Measurements from ENCODE around the gene ATP4B.

The ATP4B gene

GRCh38 chr13:113604186-113604585, 53.8 kb downstream of the ATP4B start:
- TF ChIP-seq ZNF37A (tag by site-specific recombination; IDR thresholded peaks at IDR 0.05) (no peak), ZNF391 (tag by site-specific recombination; IDR thresholded peaks at IDR 0.05; ENCODE audit: borderline replicate concordance, low read depth) (no peak), ZNF184 (tag by site-specific recombination; IDR thresholded peaks at IDR 0.05) (no peak), ZNF24 (tag by site-specific recombination; IDR thresholded peaks at IDR 0.05) (no peak), ZNF223 (tag by site-specific recombination; IDR thresholded peaks at IDR 0.05) (no peak), SP2 (tag by site-specific recombination; IDR thresholded peaks at IDR 0.05) (no peak), ZNF292 (tag by site-specific recombination; IDR thresholded peaks at IDR 0.05; ENCODE audit: borderline replicate concordance, low read depth) (no peak), ZNF843 (tag by site-specific recombination; IDR thresholded peaks at IDR 0.05) (no peak), ZNF302 (tag by site-specific recombination; IDR thresholded peaks at IDR 0.05; ENCODE audit: low read depth) (no peak), AEBP2 (tag by site-specific recombination; IDR thresholded peaks at IDR 0.05; ENCODE audit: borderline replicate concordance) (no peak), ZNF174 (tag by site-specific recombination; IDR thresholded peaks at IDR 0.05) (no peak), CTCF (tag by site-specific recombination; IDR thresholded peaks at IDR 0.05) (no peak), ZNF146 (tag by site-specific recombination; IDR thresholded peaks at IDR 0.05) (no peak), ZNF664 (tag by site-specific recombination; IDR thresholded peaks at IDR 0.05) (no peak), ZNF521 (tag by site-specific recombination; IDR thresholded peaks at IDR 0.05) (no peak), ZNF585B (tag by site-specific recombination; IDR thresholded peaks at IDR 0.05) (no peak), ZNF654 (tag by site-specific recombination; IDR thresholded peaks at IDR 0.05; ENCODE audit: low read depth) (no peak), KLF17 (tag by site-specific recombination; IDR thresholded peaks at IDR 0.05) (no peak), BCL11A (tag by site-specific recombination; IDR thresholded peaks at IDR 0.05; ENCODE audit: low read depth) (no peak)
- CTCF ChIA-PET = interaction anchor here (0.7 kb wide), 1 partner anchor 13 kb away, joined by 3 read pairs; no protein-coding TSS in a partner anchor

GRCh38 chr13:113603116-113603710, 54.8 kb downstream of the ATP4B start:
- H3K27ac ChIP-seq (ENCODE audit: extremely low read depth, low read depth, low read length) = no peak overlapping the region
- H3K4me1 ChIP-seq (ENCODE audit: control insufficient read depth, insufficient read depth, low read length) = no peaks in the 10 kb centered on the region; the same call in 1 of the 2 replicates
- POLR2A ChIA-PET = no interaction called here
- no peak overlapping the region for H3K4me3 ChIP-seq (ENCODE audit: low read depth, low read length)
- CTCF ChIA-PET = no interaction called here
- no peaks in the 10 kb centered on the region for H3K9me3 ChIP-seq (ENCODE audit: control insufficient read depth, insufficient read depth, low read depth, low read length)
- H3K36me3 ChIP-seq (ENCODE audit: control insufficient read depth in 2 of 2, insufficient read depth in 1 of 2, low read length in 2 of 2) = peaks cover 0 to 80% of the 10 kb centered on the region in 2 experiments; a peak in 2 of 3 replicates
- no peak for TF ChIP-seq ZNF202 (tag by site-specific recombination; IDR thresholded peaks at IDR 0.05; ENCODE audit: borderline replicate concordance)
- TF ChIP-seq KLF1 (tag by site-specific recombination; IDR thresholded peaks at IDR 0.05) = peak; percentile 45; the same call in 1 of the 2 replicates
- no peak for TF ChIP-seq ZNF610 (tag by site-specific recombination; IDR thresholded peaks at IDR 0.05; ENCODE audit: borderline replicate concordance)
- no peak for TF ChIP-seq ZNF157 (tag by site-specific recombination; IDR thresholded peaks at IDR 0.05)
- no peak for TF ChIP-seq ZNF501 (tag by site-specific recombination; IDR thresholded peaks at IDR 0.05)
- TF ChIP-seq SP3 (tag by site-specific recombination; IDR thresholded peaks at IDR 0.05) = no peak
- peak; percentile 39; the same call in 1 of the 2 replicates for TF ChIP-seq GLIS2 (tag by site-specific recombination; IDR thresholded peaks at IDR 0.05)
- TF ChIP-seq PATZ1 (tag by site-specific recombination; IDR thresholded peaks at IDR 0.05) = no peak
- no peak for TF ChIP-seq ZNF175 (tag by site-specific recombination; IDR thresholded peaks at IDR 0.05)
- no peak for TF ChIP-seq ZNF677 (tag by site-specific recombination; IDR thresholded peaks at IDR 0.05)
- TF ChIP-seq ZNF335 (tag by site-specific recombination; conservative IDR thresholded peaks at IDR 0.05) = no peak

More at GRCh38 chr13:113604186-113604585, 53.8 kb downstream of the ATP4B start:
- no peak overlapping the region for H3K4me3 ChIP-seq (ENCODE audit: low read depth, low read length)
- POLR2A ChIA-PET = no interaction called here
- no peaks in the 10 kb centered on the region; the same call in 1 of the 2 replicates for H3K4me1 ChIP-seq (ENCODE audit: control insufficient read depth, insufficient read depth, low read length)
- no peak overlapping the region for H3K27ac ChIP-seq (ENCODE audit: extremely low read depth, low read depth, low read length)
- H3K36me3 ChIP-seq (ENCODE audit: control insufficient read depth in 2 of 2, insufficient read depth in 1 of 2, low read length in 2 of 2) = peaks cover 0 to 80% of the 10 kb centered on the region in 2 experiments; a peak in 2 of 3 replicates
- H3K9me3 ChIP-seq (ENCODE audit: control insufficient read depth, insufficient read depth, low read depth, low read length) = no peaks in the 10 kb centered on the region
